HUES48 (cell line): ENCODE data around the gene CRELD2.

Experiments used
- H3K27ac ChIP-seq: one replicate; pipeline ENCODE4 v1.7.0; 2013; ENCODE audit warnings: low read depth, low read length, inconsistent platforms
- H3K27me3 ChIP-seq: 2 replicates; pipeline ENCODE4 v1.6.1; 2013; ENCODE audit warnings: mild to moderate bottlenecking, low read length; ENCODE audit not compliant: control insufficient read depth, insufficient read depth
- H3K36me3 ChIP-seq: 2 replicates; pipeline ENCODE4 v1.6.1; 2013; ENCODE audit warnings: low read length; ENCODE audit not compliant: control insufficient read depth, insufficient read depth
- H3K4me1 ChIP-seq: 2 replicates; pipeline ENCODE4 v1.6.1; 2013; ENCODE audit warnings: mild to moderate bottlenecking, low read length; ENCODE audit not compliant: control insufficient read depth, insufficient read depth
- H3K4me3 ChIP-seq: 2 replicates; pipeline ENCODE4 v1.5.1; 2013; ENCODE audit warnings: mild to moderate bottlenecking, low read depth, low read length
- H3K9ac ChIP-seq: 2 replicates; pipeline ENCODE4 v1.6.1; 2013; ENCODE audit warnings: mild to moderate bottlenecking, low read depth, low read length, moderate library complexity
- H3K9me3 ChIP-seq: 2 replicates; pipeline ENCODE4 v1.6.1; 2013; ENCODE audit warnings: low read length; ENCODE audit not compliant: control insufficient read depth, insufficient read depth

CRELD2 gene

DNA sequence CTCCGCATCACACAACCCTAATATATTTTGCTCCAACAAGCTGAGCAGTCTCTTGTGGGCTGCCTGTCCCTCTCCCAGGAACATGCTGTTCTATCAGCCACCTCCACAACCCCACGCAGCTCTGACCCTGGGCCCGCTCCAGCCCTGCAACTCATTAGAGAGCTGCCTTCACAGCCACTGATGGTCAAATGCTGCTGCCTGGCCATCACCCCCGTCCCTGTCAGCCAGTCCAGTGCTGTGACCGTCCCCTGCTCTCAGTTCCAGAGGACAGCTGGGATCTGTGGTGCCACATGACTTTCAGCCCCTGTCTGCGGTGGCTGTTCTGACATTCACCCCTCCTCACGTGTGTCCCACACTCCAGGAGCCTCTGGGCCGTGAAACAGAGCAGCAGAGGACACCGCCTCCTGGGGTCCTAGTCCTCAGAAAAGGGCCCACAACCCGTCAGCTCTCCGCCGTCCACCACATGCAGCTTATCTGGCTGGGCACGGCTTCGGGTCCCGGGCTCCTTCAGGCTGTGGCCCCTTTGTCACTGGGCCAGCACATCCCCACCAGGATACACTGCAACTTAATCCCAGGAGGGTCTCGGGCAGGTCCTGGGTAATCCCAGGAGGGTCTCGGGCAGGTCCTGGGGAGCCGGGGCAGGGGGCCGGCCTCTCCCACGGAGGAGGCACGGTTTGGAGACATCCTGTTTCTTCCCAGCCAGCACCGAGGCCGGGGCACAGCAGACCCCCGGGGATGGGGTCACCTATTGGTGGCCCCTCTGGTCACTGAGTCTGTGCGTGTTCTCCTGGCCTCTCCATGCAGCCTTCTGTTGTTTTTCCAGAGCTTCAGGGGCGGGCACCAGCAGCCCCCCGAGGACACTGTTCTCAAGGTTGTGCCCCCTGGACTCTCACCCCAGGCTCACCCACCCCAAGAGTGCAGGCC is 15.1 kb downstream of the CRELD2 start:
- Histone ChIP-seq H3K9me3 (no peaks in the 10 kb centered on the region), H3K4me1 (peaks cover 12% of the 10 kb centered on the region; the same call in 1 of the 2 replicates), H3K9ac (no peak overlapping the region), H3K27me3 (peaks cover 15% of the 10 kb centered on the region), H3K4me3 (no peak overlapping the region), H3K36me3 (no peaks in the 10 kb centered on the region), H3K27ac (no peak overlapping the region)

- no peak overlapping the region for H3K27ac ChIP-seq
- no peaks in the 10 kb centered on the region for H3K9me3 ChIP-seq
- H3K27me3 ChIP-seq: peaks cover 15% of the 10 kb centered on the region
- H3K4me3 ChIP-seq: peak overlapping the region; percentile 27; the same call in 1 of the 2 replicates
- H3K36me3 ChIP-seq: no peaks in the 10 kb centered on the region
- H3K4me1 ChIP-seq: peaks cover 12% of the 10 kb centered on the region; the same call in 1 of the 2 replicates
- H3K9ac ChIP-seq: no peak overlapping the region
Observed at GRCh38 chr22:49934160-49934890, 15.9 kb downstream of the CRELD2 start.

DNA sequence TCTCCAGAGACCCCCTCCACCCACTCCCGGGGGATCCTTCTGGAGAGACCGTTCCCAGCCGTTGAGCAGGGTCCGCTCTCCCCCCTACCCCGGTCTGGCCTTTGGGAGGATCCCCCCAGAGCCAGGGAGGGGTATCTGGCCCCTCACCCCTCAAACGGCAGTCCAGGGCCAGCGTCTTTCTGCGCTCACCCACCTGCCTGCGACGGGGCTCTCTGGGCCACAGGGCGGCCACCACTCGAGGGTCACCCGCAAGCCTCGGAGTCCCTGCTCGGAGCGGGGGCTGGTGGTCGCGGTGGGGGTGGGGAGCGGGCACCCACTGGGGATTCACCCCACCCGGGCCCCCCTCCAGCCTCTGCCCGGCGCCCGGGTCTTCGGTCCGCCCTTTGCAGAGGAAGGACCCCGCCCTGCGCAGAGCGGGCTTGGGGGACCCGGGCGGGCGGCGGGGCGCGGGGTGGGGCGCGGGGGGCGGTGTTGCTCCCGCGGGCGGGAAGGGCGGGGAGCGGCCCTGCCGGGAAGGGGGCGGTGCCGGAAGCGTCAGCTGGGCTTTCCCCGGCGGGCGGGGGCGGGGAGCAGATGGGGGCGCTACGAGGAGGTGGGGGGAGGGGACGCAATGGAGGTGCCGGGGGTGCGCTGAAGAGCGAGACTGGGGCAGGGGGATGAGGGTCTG is 16.6 kb downstream of the CRELD2 start:
- no peak overlapping the region for H3K27ac ChIP-seq
- H3K4me1 ChIP-seq: peaks cover 10% of the 10 kb centered on the region; the same call in 1 of the 2 replicates
- H3K9ac ChIP-seq: no peak overlapping the region
- peaks cover 11% of the 10 kb centered on the region for H3K27me3 ChIP-seq
- no peaks in the 10 kb centered on the region for H3K36me3 ChIP-seq
- H3K9me3 ChIP-seq: no peaks in the 10 kb centered on the region
- peak overlapping the region; percentile 27; the same call in 1 of the 2 replicates for H3K4me3 ChIP-seq

DNA sequence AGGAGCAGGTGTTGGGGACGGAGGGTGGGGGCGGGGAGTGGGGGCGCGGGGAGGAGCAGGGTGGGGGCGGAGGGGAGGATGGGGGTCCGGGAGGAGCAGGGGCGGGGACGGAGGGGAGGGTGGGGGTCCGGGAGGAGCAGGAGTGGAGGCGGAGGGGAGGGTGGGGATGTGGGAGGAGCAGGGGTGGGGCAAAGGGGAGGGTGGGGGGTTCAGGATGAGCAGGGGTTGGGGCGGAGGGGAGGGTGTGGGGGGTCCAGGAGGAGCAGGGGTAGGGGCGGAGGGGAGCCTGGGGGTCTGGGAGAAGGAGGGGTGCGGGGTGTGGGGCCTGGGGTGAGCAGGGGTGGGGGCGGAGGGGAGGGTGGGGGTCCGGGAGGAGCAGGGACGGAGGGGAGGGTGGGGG is 17.1 kb downstream of the CRELD2 start:
- H3K27me3 ChIP-seq: peaks cover 5% of the 10 kb centered on the region
- no peak overlapping the region for H3K4me3 ChIP-seq
- no peaks in the 10 kb centered on the region for H3K36me3 ChIP-seq
- H3K9ac ChIP-seq: no peak overlapping the region
- H3K9me3 ChIP-seq: no peaks in the 10 kb centered on the region
- H3K27ac ChIP-seq: no peak overlapping the region
- peaks cover 10% of the 10 kb centered on the region; the same call in 1 of the 2 replicates for H3K4me1 ChIP-seq

GRCh38 chr22:49936018-49936972 is 17.9 kb downstream of the CRELD2 start:
- Histone ChIP-seq H3K4me3 (peak overlapping the region; percentile 62; the same call in 1 of the 2 replicates), H3K27me3 (no peaks in the 10 kb centered on the region), H3K4me1 (peaks cover 10% of the 10 kb centered on the region; the same call in 1 of the 2 replicates), H3K9me3 (no peaks in the 10 kb centered on the region; the same call in 1 of the 2 replicates), H3K27ac (peak overlapping the region; percentile 28), H3K36me3 (no peaks in the 10 kb centered on the region), H3K9ac (no peak overlapping the region)

GRCh38 chr22:49936973-49937757 is 18.7 kb downstream of the CRELD2 start:
- Histone ChIP-seq H3K9ac (no peak overlapping the region), H3K36me3 (no peaks in the 10 kb centered on the region), H3K27me3 (no peaks in the 10 kb centered on the region), H3K27ac (no peak overlapping the region), H3K4me1 (peaks cover 10% of the 10 kb centered on the region; the same call in 1 of the 2 replicates), H3K9me3 (no peaks in the 10 kb centered on the region; the same call in 1 of the 2 replicates), H3K4me3 (no peak overlapping the region)

GRCh38 chr22:49937758-49938564 is 19.5 kb downstream of the CRELD2 start:
- Histone ChIP-seq H3K36me3 (no peaks in the 10 kb centered on the region), H3K4me3 (no peak overlapping the region), H3K27ac (no peak overlapping the region), H3K9me3 (no peaks in the 10 kb centered on the region; the same call in 1 of the 2 replicates), H3K4me1 (peaks cover 10% of the 10 kb centered on the region; the same call in 1 of the 2 replicates), H3K27me3 (no peaks in the 10 kb centered on the region), H3K9ac (no peak overlapping the region)

DNA sequence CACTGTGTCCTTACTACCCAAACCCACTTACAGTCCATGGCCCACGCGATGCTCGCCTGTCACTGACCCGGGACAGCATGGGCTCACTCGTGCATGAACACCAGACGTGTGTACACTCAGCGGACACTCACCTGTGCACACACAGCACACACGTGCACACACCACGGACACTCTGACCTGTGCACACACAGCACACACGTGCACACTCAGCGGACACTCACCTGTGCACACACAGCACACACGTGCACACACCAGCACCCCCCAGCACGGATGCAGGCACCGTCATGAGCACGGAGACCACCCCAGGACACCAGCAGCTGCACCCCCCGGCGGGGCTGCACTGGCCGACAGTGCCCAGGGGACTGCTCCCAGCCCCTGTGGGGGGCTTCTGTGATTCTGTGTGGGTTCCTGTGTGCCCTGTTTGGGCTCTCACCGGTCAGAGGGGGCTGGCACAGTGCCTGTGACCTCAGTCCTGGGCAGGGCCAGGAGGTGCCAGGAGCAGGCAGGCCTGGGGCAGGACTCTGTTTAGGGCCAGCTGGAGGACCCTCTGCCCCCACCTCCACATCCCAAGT is 20.2 kb downstream of the CRELD2 start:
- Histone ChIP-seq H3K36me3 (no peaks in the 10 kb centered on the region), H3K9ac (no peak overlapping the region), H3K27me3 (no peaks in the 10 kb centered on the region), H3K9me3 (no peaks in the 10 kb centered on the region; the same call in 1 of the 2 replicates), H3K4me3 (no peak overlapping the region), H3K4me1 (peaks cover 10% of the 10 kb centered on the region; the same call in 1 of the 2 replicates), H3K27ac (no peak overlapping the region)
